Keratinocyte (primary cell): ENCODE measurements around the gene NR2C1.

ENCODE experiments used
- EZH2 ChIP-seq: IDR thresholded peaks from one replicate; pipeline ENCODE4 v1.6.1; 2012; ENCODE audit warnings: inconsistent platforms, mild to moderate bottlenecking, low read length, moderate library complexity
- TF ChIP-seq, protein P1 (sequence below), 3 experiments: IDR thresholded peaks in 1 of 3; conservative IDR thresholded peaks in 1 of 3; optimal IDR thresholded peaks in 1 of 3; 2 replicates in 2 of 3; 3 replicates in 1 of 3; pipeline versions ENCODE3 to v1.5.1; 2011; ENCODE audit warnings: low read length in 3 of 3, mild to moderate bottlenecking in 3 of 3, moderate library complexity in 2 of 3, control low read depth in 1 of 3, inconsistent platforms in 1 of 3; ENCODE audit not compliant: insufficient read depth in 2 of 3; ENCODE audit errors: extremely low read depth in 1 of 3

DNA sequence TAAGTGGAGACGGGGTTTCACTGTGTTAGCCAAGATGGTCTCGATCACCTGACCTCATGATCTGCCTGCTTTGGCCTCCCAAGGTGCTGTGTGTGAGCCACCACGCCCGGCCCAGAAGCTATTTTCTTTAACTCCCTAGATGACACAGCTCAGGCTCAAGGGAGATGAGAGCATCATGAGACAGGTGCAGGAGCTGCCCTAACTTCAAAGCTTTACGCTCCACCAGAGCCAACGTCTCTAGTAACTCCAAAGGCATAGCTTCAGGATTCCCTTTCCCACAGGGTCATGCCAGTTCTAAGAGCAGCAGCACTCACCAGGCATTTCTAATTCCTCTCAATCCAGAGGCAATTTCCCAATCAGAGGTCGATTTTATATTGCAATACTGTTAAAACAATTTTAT lies 91.0 kb downstream of the NR2C1 start:
- TF ChIP-seq, protein P1, sequence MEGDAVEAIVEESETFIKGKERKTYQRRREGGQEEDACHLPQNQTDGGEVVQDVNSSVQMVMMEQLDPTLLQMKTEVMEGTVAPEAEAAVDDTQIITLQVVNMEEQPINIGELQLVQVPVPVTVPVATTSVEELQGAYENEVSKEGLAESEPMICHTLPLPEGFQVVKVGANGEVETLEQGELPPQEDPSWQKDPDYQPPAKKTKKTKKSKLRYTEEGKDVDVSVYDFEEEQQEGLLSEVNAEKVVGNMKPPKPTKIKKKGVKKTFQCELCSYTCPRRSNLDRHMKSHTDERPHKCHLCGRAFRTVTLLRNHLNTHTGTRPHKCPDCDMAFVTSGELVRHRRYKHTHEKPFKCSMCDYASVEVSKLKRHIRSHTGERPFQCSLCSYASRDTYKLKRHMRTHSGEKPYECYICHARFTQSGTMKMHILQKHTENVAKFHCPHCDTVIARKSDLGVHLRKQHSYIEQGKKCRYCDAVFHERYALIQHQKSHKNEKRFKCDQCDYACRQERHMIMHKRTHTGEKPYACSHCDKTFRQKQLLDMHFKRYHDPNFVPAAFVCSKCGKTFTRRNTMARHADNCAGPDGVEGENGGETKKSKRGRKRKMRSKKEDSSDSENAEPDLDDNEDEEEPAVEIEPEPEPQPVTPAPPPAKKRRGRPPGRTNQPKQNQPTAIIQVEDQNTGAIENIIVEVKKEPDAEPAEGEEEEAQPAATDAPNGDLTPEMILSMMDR (optimal IDR thresholded peaks at IDR 0.05 in 1 of 3, IDR thresholded peaks at IDR 0.05 in 1 of 3, conservative IDR thresholded peaks at IDR 0.05 in 1 of 3; ENCODE audit: extremely low read depth in 1 of 3, insufficient read depth in 2 of 3, low read length in 3 of 3) = no peak
- TF ChIP-seq EZH2 = no peak
